PFSK-1 (cell line): ENCODE data around the gene RPH3AL.

Source experiments
- FOXP2 ChIP-seq: optimal IDR thresholded peaks from 2 replicates; pipeline ENCODE3; 2011; ENCODE audit warnings: borderline replicate concordance, control low read depth, inconsistent platforms; ENCODE audit not compliant: insufficient read depth; ENCODE audit errors: extremely low read length, extremely low read depth
- POLR2AphosphoS5 ChIP-seq: IDR thresholded peaks from 2 replicates; pipeline ENCODE4 v1.6.1; 2012; ENCODE audit warnings: low read depth, mild to moderate bottlenecking, control low read depth, low read length, moderate library complexity
- REST ChIP-seq, 2 experiments: IDR thresholded peaks; 2 replicates each; pipeline versions ENCODE4 v1.6.1 to v1.8.0; 2011 to 2012; ENCODE audit warnings: low read depth in 2 of 2, low read length in 2 of 2, control low read depth in 1 of 2, inconsistent platforms in 1 of 2, mild to moderate bottlenecking in 1 of 2, moderate library complexity in 1 of 2; ENCODE audit not compliant: insufficient read depth in 1 of 2
- SIN3A ChIP-seq: IDR thresholded peaks from 2 replicates; pipeline ENCODE4 v1.6.1; 2012; ENCODE audit warnings: mild to moderate bottlenecking, low read length, moderate library complexity, borderline replicate concordance; ENCODE audit not compliant: insufficient read depth
- TAF1 ChIP-seq: IDR thresholded peaks from 2 replicates; pipeline ENCODE4 v1.6.1; 2012; ENCODE audit warnings: low read length, control low read depth, borderline replicate concordance; ENCODE audit not compliant: insufficient read depth

Gene RPH3AL

GRCh38 chr17:378068-378467 lies 25.5 kb upstream of the RPH3AL start:
- TF ChIP-seq SIN3A (no peak), POLR2AphosphoS5 (no peak), TAF1 (no peak), REST (IDR thresholded peaks at IDR 0.05; ENCODE audit: insufficient read depth in 1 of 2, low read depth in 2 of 2, low read length in 2 of 2) (no peak), FOXP2 (no peak)

DNA sequence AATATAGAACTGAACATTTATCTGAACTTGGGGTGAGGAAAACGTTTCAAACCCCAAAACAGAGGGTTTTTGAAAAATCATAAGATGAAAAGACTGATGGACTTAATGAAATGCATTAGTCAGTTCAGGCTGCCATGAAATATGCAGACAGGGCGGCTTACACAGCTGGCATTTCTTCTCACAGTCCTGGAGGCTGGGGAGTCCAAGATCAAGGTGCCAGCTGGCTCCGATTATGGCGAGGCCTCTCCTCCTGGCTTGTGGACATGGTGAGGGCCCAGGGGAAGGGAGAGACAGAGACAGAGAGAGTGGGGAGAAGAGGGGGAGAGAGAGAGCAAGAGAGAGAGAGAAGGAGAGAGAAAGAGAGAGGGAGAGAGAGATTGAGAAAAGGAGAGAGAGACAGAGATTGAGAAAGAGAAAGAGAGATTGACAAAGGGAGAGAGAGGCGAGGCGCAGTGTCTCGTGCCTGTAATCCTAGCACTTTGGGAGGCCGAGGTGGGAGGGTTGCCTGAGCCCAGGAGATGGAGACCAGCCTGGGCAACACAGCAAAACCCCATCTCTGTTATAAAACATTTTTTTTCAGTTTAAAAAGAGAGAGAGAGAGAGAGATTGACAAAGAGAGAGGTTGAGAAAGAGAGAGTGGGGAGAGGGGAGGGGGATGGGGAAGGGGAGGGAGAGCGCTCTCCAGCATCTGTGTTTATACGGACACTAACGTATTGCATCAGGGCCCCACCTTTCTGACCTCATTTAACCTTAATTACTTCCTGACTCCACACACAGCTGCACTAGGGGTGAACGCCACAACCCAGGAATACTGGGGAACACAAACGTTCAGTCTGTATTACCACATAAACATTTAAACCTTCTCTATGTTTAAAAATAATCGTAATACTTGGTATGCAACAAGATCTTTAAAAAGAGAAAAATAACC lies 24.6 kb upstream of the RPH3AL start:
- no peak for TF ChIP-seq SIN3A
- no peak for TF ChIP-seq POLR2AphosphoS5
- TF ChIP-seq TAF1: no peak
- TF ChIP-seq REST (IDR thresholded peaks at IDR 0.05; ENCODE audit: insufficient read depth in 1 of 2, low read depth in 2 of 2, low read length in 2 of 2): no peak

GRCh38 chr17:373613-374230 lies 21.1 kb upstream of the RPH3AL start:
- TF ChIP-seq TAF1: no peak
- TF ChIP-seq SIN3A: no peak
- no peak for TF ChIP-seq REST (IDR thresholded peaks at IDR 0.05; ENCODE audit: insufficient read depth in 1 of 2, low read depth in 2 of 2, low read length in 2 of 2)
- no peak for TF ChIP-seq POLR2AphosphoS5

GRCh38 chr17:372157-373152 lies 19.8 kb upstream of the RPH3AL start:
- TF ChIP-seq POLR2AphosphoS5 (no peak), REST (IDR thresholded peaks at IDR 0.05; ENCODE audit: insufficient read depth in 1 of 2, low read depth in 2 of 2, low read length in 2 of 2) (no peak), TAF1 (no peak), SIN3A (no peak), FOXP2 (no peak)
